Motor neuron (in vitro differentiated cells): ENCODE measurements around the gene DDX59. TPM values are rescaled to one million over a fixed set of nuclear protein-coding genes. Genes with fewer than 3 reads are reported as not detected.
A peak's percentile ranks its signal among the peaks of the same experiment; 100 is the strongest.

Experiments
- ATAC-seq, 8 experiments: fragments of 200-7000 bp; cut with Tn5 transposase; replicated peaks in 6 of 8; 2 replicates each; pipeline ENCODE4 v1.8.0; 2021; ENCODE audit warnings: mild to moderate bottlenecking in 8 of 8, moderate library complexity in 8 of 8
- H3K27ac ChIP-seq, 2 donors: fragments of 250-450 bp; sonication (Bioruptor Pico); 2 replicates each; pipeline ENCODE4 v1.9.0; 2021; ENCODE audit warnings: antibody characterized with exemption in 2 of 2, mild to moderate bottlenecking in 2 of 2, moderate library complexity in 1 of 2
- H3K4me1 ChIP-seq, 2 donors: fragments of 250-450 bp; sonication (Bioruptor Pico); replicated peaks in 1 of 2; 2 replicates each; pipeline ENCODE4 v1.6.1; 2021; ENCODE audit warnings: antibody characterized with exemption in 2 of 2, mild to moderate bottlenecking in 2 of 2, moderate library complexity in 1 of 2
- H3K4me3 ChIP-seq, 5 donors: fragments of 250-450 bp; sonication (Bioruptor Pico); 2 replicates each; pipeline ENCODE4 v1.9.0; 2021; ENCODE audit warnings: antibody characterized with exemption in 5 of 5, mild to moderate bottlenecking in 5 of 5, moderate library complexity in 4 of 5
- WGBS, 10 experiments: fragments of 450-650 bp; shearing (Covaris generic); methylation state at CpG; one replicate each; pipeline ENCODE4 v1.0.0; 2022; 5-methylcytosine and 5-hydroxymethylcytosine counted together
- in situ Hi-C, 9 experiments: fragments of 400-800 bp; cut with MboI; loops; one replicate each; pipeline ENCODE4 v1.15.0; 2021; ENCODE audit warnings: low sequenced_read_pairs in 9 of 9, low pct_unique_long_range_greater_than_20kb in 2 of 9; ENCODE audit not compliant: unreplicated experiment in 9 of 9
- total RNA-seq, 8 experiments: library from RNA; unstranded; fragments of 300-600 nt; gene quantifications; 2 replicates each; pipeline versions ENCODE4 v1.2.3 to v1.2.4, GENCODE V29; 2022

The DDX59 gene
- total RNA-seq = 10 to 100 TPM; 14.7 to 31.3 (median 22.1) TPM

DNA sequence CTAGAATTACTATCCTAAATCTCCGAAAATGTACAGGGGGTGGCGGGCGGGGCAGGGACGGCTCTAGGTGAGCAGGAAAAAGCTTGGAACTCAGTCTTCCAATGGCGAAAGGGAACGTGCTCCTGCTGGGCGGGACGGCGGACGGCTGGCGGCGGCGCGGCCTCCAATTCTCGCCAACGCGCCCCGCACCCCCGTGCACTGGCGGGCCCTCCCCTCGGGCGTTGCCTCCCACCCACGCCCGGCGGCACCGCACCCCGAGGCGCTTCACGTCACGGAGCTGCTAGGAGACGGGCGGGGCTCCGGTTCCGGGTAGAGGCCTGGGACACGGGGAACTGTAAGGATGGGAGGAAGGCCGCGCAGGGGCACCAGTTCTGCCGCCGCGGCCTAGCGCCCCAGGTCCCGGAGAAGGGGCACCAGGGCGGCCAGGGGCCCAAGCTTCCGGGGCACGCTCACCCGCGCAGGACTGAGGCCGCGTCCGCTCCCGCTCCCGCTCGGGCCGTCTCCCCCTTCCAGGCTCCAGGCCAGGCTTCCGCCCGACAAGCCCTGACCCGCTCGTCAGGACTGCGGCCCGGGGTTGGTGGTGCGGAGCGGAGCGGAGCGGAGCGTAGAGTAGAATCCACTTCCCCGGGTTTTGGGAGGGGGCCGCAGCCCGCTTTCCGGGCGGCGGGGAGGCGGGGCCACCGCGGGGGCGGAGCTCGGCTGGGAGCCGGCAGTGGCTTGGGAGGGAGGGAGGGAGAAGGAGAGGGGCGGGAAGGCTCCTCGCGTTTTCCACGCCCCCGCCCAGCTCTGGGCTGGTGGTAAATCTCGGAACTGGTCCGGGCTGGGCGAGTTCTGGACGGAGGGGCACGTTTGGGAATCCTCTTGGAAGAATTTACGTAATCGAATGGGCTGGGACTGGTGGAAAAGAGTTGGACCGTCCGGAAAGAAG is at the start of gene DDX59:
Gene DDX59, minus strand, starts transcription at position 594 of the 928 bp plus-strand sequence. CDS start 3,167 bp downstream, outside the sequence.
- WGBS, 10 experiments = 0 to 8% (median 0%) methylated on average over 1 to 21 of the region's 91 CpGs; no CpG with 5 or more reads in 1 of the 10 experiments
- in situ Hi-C loops = no loop called here

DNA sequence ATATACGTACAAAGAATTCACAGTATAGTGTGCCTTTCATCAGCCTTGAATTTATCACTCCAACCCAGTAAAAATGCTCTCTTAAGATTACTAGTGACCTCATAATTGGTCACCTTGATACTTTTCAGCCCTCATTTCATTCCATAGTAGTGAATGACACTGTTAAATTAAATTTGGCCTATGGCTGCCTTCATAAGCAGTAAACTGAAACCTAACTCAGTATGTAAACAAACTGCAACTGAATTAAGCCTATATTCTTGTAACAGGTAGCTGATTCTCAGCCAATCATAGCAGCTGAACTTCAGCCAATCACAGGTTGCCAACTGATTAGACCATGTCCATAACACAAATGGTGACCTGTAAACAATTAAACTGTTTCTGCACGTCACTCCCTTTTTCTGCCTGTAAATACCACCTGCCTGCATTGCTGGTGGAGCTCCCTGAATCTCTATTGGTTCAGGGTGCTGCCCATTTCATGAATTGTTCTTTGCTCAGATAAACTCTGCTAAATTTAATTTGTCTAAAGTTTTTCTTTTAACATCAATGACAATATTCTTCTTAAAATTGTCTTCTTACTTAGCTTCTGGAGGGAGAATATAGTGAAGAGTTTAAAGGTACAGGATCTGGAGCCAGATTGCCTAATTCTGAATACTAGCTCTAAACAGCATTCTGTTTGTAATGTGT is 44.9 kb upstream of the DDX59 start:
- no peak for ATAC-seq
- in situ Hi-C loops = no loop called here
- no peak overlapping the region for H3K4me3 ChIP-seq
- no peak overlapping the region for H3K27ac ChIP-seq
- WGBS, 10 experiments = 50 to 94% (median 79%) methylated on average over 1 to 2 of the region's 2 CpGs; no CpG with 5 or more reads in 1 of the 10 experiments
- peaks cover 0 to 13% of the 10 kb centered on the region in 2 donors for H3K4me1 ChIP-seq

More for the DNA sequence above, at the start of gene DDX59:
- Histone ChIP-seq H3K27ac (peak within 1 kb of the TSS; percentile 97 to 99), H3K4me1 (peaks cover 29 to 33% of the 10 kb centered on the region in 2 donors), H3K4me3 (peak within 1 kb of the TSS; percentile 73 to 99 (median 89))
- ATAC-seq = peak; percentile 81 to 88 (median 87)

DNA sequence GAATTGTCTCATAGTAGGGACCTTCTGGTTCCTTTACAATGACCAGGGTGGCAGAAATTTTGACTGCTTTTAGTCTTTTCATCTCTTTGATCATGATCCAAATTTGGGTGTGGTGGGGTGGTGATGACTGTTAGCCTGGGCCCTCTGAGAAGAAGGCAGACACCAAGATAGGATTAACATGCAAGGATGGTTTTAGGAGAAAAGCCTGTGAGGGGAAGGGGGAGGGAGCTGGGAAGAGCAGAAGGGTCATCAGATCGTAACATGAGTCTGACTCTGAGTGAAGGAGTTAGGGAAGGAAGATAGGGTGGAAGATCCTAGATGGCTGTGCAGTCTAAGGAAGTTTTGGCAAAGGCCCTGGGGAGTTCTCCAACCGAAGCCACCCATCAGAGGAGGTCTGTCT is 40.5 kb upstream of the DDX59 start:
- no peak for ATAC-seq
- in situ Hi-C loops = no loop called here
- peaks cover 0 to 13% of the 10 kb centered on the region in 2 donors for H3K4me1 ChIP-seq
- no peak overlapping the region for H3K4me3 ChIP-seq
- H3K27ac ChIP-seq = no peak overlapping the region
- WGBS, 10 experiments = 71 to 100% (median 86%) methylated on average over 1 to 2 of the region's 2 CpGs; no CpG with 5 or more reads in 4 of the 10 experiments

DNA sequence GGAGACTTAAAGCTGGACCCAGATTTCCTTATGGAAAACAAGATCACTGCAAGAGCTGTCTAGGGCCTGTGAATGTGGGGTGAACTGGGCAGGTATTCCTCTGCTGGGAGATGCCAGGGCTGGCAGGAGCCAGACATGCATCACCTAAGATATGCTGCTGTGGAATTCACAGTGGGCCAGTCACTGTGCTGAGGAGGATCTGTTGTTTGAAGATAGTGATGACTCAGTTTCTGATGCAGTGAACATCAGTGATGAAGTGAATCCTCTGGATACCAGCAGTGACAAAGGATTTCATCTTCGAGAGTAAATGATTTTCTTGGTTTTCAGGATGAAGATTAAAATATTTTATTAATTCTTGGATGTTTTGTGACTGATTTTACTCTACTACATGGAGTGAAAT is 39.1 kb upstream of the DDX59 start:
- Histone ChIP-seq H3K4me3 (no peak overlapping the region), H3K27ac (no peak overlapping the region), H3K4me1 (peaks cover 0 to 3% of the 10 kb centered on the region in 2 donors)
- in situ Hi-C loops = no loop called here
- 50 to 100% (median 88%) methylated on average over 1 of the region's 1 CpG; no CpG with 5 or more reads in 3 of the 10 experiments for WGBS, 10 experiments
- peak in 2 of 8 experiments; percentile 31 to 76 for ATAC-seq

DNA sequence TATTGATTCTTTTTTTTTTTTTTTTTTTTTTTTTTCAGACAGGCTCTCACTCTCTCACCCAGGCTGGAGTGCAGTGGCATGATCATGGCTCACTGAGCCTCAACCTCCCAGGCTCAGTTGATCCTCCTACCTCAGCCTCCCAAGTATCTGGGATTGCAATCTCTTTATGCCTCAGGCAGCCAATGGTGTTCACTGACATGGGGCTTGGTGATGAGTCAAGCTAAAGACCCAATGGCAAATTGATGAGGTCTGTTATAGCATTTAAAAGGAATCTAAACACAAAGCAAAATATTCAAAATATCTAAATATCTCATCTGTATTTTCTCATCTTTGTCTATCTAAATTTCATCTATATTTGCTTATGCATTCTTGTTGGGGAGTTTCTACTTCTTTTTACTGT is 38.5 kb upstream of the DDX59 start:
- Histone ChIP-seq H3K4me3 (no peak overlapping the region), H3K4me1 (no peaks in the 10 kb centered on the region), H3K27ac (no peak overlapping the region)
- no peak for ATAC-seq
- in situ Hi-C loops = no loop called here

DNA sequence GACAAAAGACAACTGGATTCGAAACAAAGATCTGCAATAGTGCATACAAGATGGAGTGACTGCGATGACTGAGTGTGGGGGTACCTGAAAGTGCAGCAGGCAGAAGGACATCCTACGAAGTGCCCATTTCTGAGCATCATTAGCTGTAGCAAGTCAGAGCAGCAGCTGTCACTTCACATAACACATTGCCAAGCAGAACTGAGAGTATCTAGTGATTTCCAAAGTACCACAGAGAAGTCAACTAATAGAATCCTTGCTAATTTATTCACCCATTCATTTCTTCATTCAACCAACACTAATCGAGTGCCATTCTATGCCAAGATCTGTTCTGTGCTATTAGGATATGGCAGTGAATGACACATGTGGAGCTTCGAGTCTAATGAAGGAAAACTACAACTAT is 37.4 kb upstream of the DDX59 start:
- no peak overlapping the region for H3K4me3 ChIP-seq
- in situ Hi-C loops = no loop called here
- H3K4me1 ChIP-seq = no peaks in the 10 kb centered on the region
- 60 to 100% (median 87%) methylated on average over 2 to 5 of the region's 5 CpGs for WGBS, 10 experiments
- ATAC-seq = no peak
- no peak overlapping the region for H3K27ac ChIP-seq

DNA sequence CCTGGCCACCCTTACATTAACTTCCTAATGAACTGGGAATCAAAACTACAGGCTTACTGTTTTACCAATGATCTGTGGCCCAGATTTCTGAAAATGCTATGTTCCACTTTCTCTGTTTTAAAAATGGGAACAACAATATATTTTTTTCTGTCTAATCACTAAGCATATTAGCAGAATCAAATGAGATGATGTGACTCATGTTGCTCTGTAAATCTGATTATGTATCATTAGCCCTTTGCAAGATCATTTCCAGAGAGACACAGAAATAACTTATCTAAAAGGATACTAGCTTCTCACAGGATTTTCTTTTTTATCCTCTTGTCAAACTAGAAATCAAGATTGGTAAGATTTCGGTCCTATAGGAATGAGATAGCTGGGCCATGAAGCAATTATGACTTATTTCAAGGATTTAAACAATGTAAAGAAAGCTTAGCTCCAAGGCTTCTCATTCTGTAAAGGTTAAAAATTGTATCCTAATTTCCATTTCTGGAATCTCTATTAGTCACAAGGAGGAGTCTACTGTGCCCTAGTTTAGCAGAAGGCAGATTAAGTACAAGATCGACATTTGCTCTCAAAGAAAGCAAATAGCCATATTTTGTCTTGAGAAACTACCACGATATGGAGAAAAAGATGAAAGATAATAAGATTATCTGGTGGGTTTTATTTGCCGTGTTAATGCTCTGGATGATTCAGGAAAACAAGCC is 36.6 kb upstream of the DDX59 start:
- 20 to 92% (median 76%) methylated on average over 2 to 4 of the region's 4 CpGs for WGBS, 10 experiments
- H3K27ac ChIP-seq = no peak overlapping the region
- no peaks in the 10 kb centered on the region for H3K4me1 ChIP-seq
- ATAC-seq = peak in 2 of 8 experiments; percentile 64 to 83
- in situ Hi-C loops = no loop called here
- H3K4me3 ChIP-seq = no peak overlapping the region

DNA sequence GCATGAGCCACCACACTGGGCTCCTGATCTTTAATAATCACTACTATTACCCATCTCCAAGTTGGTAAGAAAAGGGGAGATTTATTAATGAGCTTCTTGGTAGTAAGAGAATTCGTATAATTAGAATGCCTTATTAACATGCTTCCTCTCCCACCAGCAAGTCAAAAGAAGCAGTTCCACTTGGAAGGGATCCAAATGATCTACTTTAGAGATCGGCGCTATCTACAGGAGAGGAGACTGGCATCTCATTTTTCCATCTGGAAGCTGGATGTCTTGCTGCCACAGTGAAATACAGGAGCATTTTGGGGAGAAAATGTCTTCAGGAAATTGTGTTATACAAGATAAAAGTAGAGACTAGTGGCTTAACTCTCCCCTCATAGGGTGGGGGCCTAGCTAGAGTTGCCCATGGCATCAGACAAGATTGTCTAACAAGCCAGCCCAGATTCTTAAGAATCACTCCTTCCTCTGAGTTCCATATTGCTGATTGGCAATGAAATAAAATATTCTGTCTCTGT is 35.3 kb upstream of the DDX59 start:
- Histone ChIP-seq H3K4me1 (no peaks in the 10 kb centered on the region), H3K27ac (no peak overlapping the region), H3K4me3 (no peak overlapping the region)
- WGBS, 10 experiments = 11 to 100% (median 83%) methylated on average over 1 to 3 of the region's 3 CpGs; no CpG with 5 or more reads in 2 of the 10 experiments
- no peak for ATAC-seq
- in situ Hi-C loops = no loop called here

DNA sequence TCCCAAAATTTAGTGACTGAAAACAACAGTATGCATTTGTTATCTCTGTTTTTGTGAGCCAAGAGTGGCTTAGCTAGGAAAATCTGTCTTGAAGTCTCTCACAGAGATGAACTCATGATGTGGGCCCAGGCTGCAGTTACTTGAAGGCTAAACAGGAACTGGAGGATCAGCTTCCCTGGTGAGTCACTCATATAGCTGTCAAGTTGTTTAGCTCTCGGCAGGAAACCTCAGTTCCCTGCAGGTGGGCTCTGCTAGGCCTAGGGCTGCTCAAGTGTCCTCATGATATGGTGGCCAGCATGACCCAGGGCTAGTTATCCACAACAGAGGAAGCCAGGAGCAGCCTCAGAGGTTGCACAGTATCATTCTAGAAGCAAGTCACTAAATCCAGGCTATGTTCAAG is 30.2 kb upstream of the DDX59 start:
- Histone ChIP-seq H3K4me3 (no peak overlapping the region), H3K4me1 (peaks cover 0 to 4% of the 10 kb centered on the region in 2 donors), H3K27ac (no peak overlapping the region)
- 50 to 100% (median 69%) methylated on average over 1 of the region's 1 CpG; no CpG with 5 or more reads in 6 of the 10 experiments for WGBS, 10 experiments
- no peak for ATAC-seq
- in situ Hi-C loops = no loop called here

DNA sequence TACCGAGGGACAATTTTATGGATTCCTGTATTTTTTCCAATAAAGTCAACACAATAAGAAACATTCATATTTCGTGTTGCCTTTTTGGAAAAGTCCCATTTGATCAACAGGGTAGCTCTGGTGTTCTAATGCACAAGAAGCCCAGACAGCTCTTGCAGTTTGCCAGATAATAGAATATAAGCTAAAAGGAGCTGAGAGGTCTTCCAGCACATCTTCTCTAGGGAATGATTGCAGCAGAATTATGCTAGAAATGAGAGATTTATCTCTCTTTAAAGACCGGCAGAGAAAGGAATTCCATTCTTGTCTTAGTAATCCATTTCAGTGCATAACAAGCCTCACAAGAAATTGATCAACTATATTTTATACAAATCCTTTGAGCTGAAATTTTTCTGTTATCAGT is 25.0 kb upstream of the DDX59 start:
- peak in 3 of 8 experiments; percentile 32 to 68 (median 57) for ATAC-seq
- no peak overlapping the region for H3K27ac ChIP-seq
- 0 to 96% (median 74%) methylated on average over 1 to 3 of the region's 3 CpGs for WGBS, 10 experiments
- H3K4me1 ChIP-seq = peaks cover 0 to 11% of the 10 kb centered on the region in 2 donors
- in situ Hi-C loops = no loop called here
- no peak overlapping the region for H3K4me3 ChIP-seq

DNA sequence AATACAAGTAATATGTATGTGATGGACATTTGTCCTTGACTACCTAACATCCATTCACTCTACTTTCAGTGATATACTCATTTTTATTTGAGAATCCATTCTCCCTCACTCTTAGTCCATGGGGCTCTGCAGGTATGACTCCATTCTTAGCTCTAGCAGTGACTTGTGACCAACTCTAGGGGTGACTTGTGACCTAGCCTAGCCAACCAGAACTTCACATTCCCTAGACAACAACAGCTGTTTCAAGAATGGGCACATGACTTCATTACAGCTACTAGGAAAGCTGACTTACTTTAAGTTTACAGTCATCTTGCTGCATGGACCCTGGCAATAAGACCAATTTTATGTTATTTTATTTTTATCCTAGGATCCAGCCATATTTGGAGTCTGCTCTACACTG is 23.6 kb upstream of the DDX59 start:
- ATAC-seq = no peak
- no peak overlapping the region for H3K4me3 ChIP-seq
- in situ Hi-C loops = no loop called here
- no peak overlapping the region for H3K27ac ChIP-seq
- peaks cover 0 to 11% of the 10 kb centered on the region in 2 donors for H3K4me1 ChIP-seq

DNA sequence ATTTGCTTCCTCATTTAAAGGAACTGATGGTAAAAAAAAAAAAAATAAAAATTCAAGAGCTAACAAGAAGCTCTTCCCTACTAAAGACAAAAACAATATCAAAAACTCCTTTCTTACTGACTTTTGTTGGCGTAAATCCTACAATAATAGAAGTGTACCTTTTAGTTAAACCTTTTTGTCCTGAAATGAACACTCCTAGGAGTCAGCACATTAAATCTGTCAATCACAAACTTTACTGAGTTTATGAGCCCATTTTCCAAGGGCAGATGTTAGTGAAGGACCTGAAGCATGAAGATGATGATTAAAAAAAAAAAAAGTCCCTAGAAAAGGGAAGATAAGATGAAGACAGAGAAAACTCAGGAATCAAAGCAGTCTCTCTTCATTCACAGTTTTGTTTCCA is 22.6 kb upstream of the DDX59 start:
- no peak for ATAC-seq
- Histone ChIP-seq H3K4me3 (no peak overlapping the region), H3K4me1 (peaks cover 0 to 11% of the 10 kb centered on the region in 2 donors), H3K27ac (no peak overlapping the region)
- in situ Hi-C loops = no loop called here
- 38 to 100% (median 85%) methylated on average over 1 of the region's 1 CpG for whole genome bisulfite sequencing, 10 experiments

DNA sequence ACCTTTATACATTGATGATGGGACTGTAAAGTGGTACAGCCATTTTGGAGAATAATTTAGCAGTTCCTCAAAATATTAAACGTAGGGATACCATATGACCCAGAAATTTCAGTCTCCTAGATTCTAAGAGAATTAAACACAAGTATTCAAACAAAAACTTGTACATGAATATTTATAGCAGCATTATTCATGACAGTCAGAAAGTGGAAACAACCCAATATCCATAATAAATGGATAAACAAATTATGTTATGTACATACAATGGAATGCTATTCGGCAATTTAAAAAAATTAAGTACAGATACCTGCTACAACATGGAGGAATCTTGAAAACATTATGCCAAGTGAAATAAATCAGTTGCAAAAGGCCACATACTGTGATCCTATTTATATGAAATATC is 16.9 kb upstream of the DDX59 start:
- Histone ChIP-seq H3K4me3 (no peak overlapping the region), H3K27ac (no peak overlapping the region), H3K4me1 (no peaks in the 10 kb centered on the region)
- 0 to 71% (median 39%) methylated on average over 1 to 2 of the region's 2 CpGs for WGBS, 10 experiments
- ATAC-seq = peak in 3 of 8 experiments; percentile 55 to 88 (median 79)
- in situ Hi-C loops = no loop called here
